Measurements from ENCODE around the gene FBXO46. TPM values are rescaled to one million over a fixed set of nuclear protein-coding genes. Genes with fewer than 3 reads are reported as not detected.
"Not testable (repeated sequence)": the region's sequence is repeated elsewhere in the genome, so short reads cannot be mapped to it uniquely, and the experiment has no call there.

Gene FBXO46
- polyA plus RNA-seq, 2 of the 4 experiments (the other 2 are of a cell fraction), result 4.9 to 12.7 TPM

- ChIA-PET CTCF (interaction anchor here (0.9 to 74.3 kb wide), 10 partner anchors 8 to 60 kb away, joined by 3 to 2204 read pairs (median 6); partner anchors contain the start of genes DMPK, DMWD, QPCTL and RSPH6A), POLR2A (interaction anchor here (0.6 to 1.2 kb wide), 2 partner anchors 12 to 61 kb away, joined by 3 read pairs; no protein-coding TSS in a partner anchor)
- Histone ChIP-seq H3K4me1 (0 out of 3 replicates have a peak, but pooled peaks cover 6% of the 10 kb centered on the region), H3K4me3 (no peak overlapping the region), H3K4me2 (no peak overlapping the region), H3K27ac (no peak overlapping the region), H3K9me3 (no peaks in the 10 kb centered on the region)
- FAIRE-seq (no peak), DNase-seq (ENCODE audit: low read depth in 1 of 2, low spot score in 1 of 2) (no peak), ATAC-seq (no peak)
- TF ChIP-seq HOXB13 (CRISPR knock-in tag; IDR thresholded peaks at IDR 0.05; ENCODE audit: low read depth), result no peak
- no peak for TF ChIP-seq ZSCAN20 (CRISPR knock-in tag; IDR thresholded peaks at IDR 0.05)
- no peak for TF ChIP-seq PBX3 (IDR thresholded peaks at IDR 0.05)
- TF ChIP-seq PHF8 (IDR thresholded peaks at IDR 0.05; ENCODE audit: borderline replicate concordance, low read depth), result no peak
- no peak for TF ChIP-seq HEYL (CRISPR knock-in tag; IDR thresholded peaks at IDR 0.05)
- no peak for TF ChIP-seq MAX (IDR thresholded peaks at IDR 0.05)
- no peak for TF ChIP-seq SREBF2 (IDR thresholded peaks at IDR 0.05)
- TF ChIP-seq CHD2 (IDR thresholded peaks at IDR 0.05; ENCODE audit: low read length, partially characterized antibody), result no peak
- TF ChIP-seq RCOR1 (IDR thresholded peaks at IDR 0.05; ENCODE audit: low read depth, low read length), result no peak
- TF ChIP-seq NR3C1 (IDR thresholded peaks at IDR 0.05), result no peak
- no peak for TF ChIP-seq MAFK (IDR thresholded peaks at IDR 0.05; ENCODE audit: partially characterized antibody)
- no peak for TF ChIP-seq ZNF302 (CRISPR knock-in tag; IDR thresholded peaks at IDR 0.05)
- no peak for TF ChIP-seq ESRRA (IDR thresholded peaks at IDR 0.05; ENCODE audit: borderline replicate concordance, low read length)
- no peak for TF ChIP-seq RARB (CRISPR knock-in tag; IDR thresholded peaks at IDR 0.05)
- TF ChIP-seq MAZ (IDR thresholded peaks at IDR 0.05; ENCODE audit: borderline replicate concordance, low read depth, low read length), result no peak
- no peak for TF ChIP-seq POLR2AphosphoS2 (conservative IDR thresholded peaks at IDR 0.05; ENCODE audit: low read length)
- 87% methylated on average over 12 of the region's 12 CpGs for WGBS (ENCODE audit: missing lambda C conversion rate)
Observed at GRCh38 chr19:45752639-45753038, 21.9 kb upstream of the FBXO46 start.

- H3K4me1 ChIP-seq; ATAC-seq; H3K27ac ChIP-seq; H3K4me2 ChIP-seq; POLR2A ChIA-PET; DNase-seq (ENCODE audit: low read depth in 1 of 2, low spot score in 1 of 2); H3K9me3 ChIP-seq; FAIRE-seq; H3K4me3 ChIP-seq: not testable (repeated sequence)
- CTCF ChIA-PET, result interaction anchor here (0.7 to 74.3 kb wide), 6 partner anchors 11 to 59 kb away, joined by 3 to 2204 read pairs (median 14); partner anchors contain the start of genes DMPK, DMWD, QPCTL and RSPH6A
- WGBS (ENCODE audit: missing lambda C conversion rate), result 87% methylated on average over 10 of the region's 10 CpGs
Observed at GRCh38 chr19:45751483-45751882, 20.8 kb upstream of the FBXO46 start.

GRCh38 chr19:45747513-45747912 is 16.8 kb upstream of the FBXO46 start:
- H3K4me2 ChIP-seq, result no peak overlapping the region
- WGBS (ENCODE audit: missing lambda C conversion rate), result 71% methylated on average over 5 of the region's 5 CpGs
- TF ChIP-seq EHMT2 (IDR thresholded peaks at IDR 0.05; ENCODE audit: low read depth), result no peak
- no peak for TF ChIP-seq NPAS2 (CRISPR knock-in tag; IDR thresholded peaks at IDR 0.05; ENCODE audit: borderline replicate concordance)
- no peak for TF ChIP-seq HOXB5 (CRISPR knock-in tag; IDR thresholded peaks at IDR 0.05)
- DNase-seq (ENCODE audit: low read depth in 1 of 2, low spot score in 1 of 2) (no peak), ATAC-seq (no peak; a peak in 1 of 6 replicates), FAIRE-seq (no peak)
- no peak overlapping the region for H3K27ac ChIP-seq
- no peak overlapping the region for H3K4me3 ChIP-seq
- ChIA-PET CTCF (interaction anchor here (1.4 to 74.3 kb wide), 5 partner anchors 9 to 61 kb away, joined by 3 to 2204 read pairs (median 12); partner anchors contain the start of genes DMPK, DMWD, MEIOSIN and QPCTL), POLR2A (no interaction called here)
- 0 out of 3 replicates have a peak, but pooled peaks cover under 1% of the 10 kb centered on the region for H3K4me1 ChIP-seq
- H3K9me3 ChIP-seq, result no peaks in the 10 kb centered on the region

- FAIRE-seq (no peak), DNase-seq (ENCODE audit: low read depth in 1 of 2, low spot score in 1 of 2) (no peak), ATAC-seq (no peak)
- no peak for TF ChIP-seq POLR2AphosphoS2 (conservative IDR thresholded peaks at IDR 0.05; ENCODE audit: low read length)
- no peak for TF ChIP-seq USF2 (IDR thresholded peaks at IDR 0.05)
- H3K9me3 ChIP-seq, result no peaks in the 10 kb centered on the region
- CTCF ChIA-PET, result interaction anchor here (0.7 to 9.5 kb wide), 3 partner anchors 9 to 32 kb away, joined by 3 to 68 read pairs (median 9); partner anchors contain the start of gene SIX5
- no peak overlapping the region for H3K27ac ChIP-seq
- H3K4me3 ChIP-seq, result no peak overlapping the region
- POLR2A ChIA-PET, result no interaction called here
- H3K4me1 ChIP-seq, result no peaks in the 10 kb centered on the region
- WGBS (ENCODE audit: missing lambda C conversion rate), result 60% methylated on average over 5 of the region's 5 CpGs
- no peak overlapping the region for H3K4me2 ChIP-seq
Observed at GRCh38 chr19:45746866-45747265, 16.2 kb upstream of the FBXO46 start.
